MCF 10A (cell line): Measurements from ENCODE around the gene ELK4. TPM values are rescaled to one million over a fixed set of nuclear protein-coding genes. Genes with fewer than 3 reads are reported as not detected.

Experiments used
- BruUV-seq: library from RNA; stranded (reverse); fragments of 400-500 nt; replicated peaks from 2 replicates; lab custom pipeline; 2021; lab: Mats Ljungman, UMichigan
- CTCF ChIA-PET: fragments of 300-600 bp; sonication (Branson Sonifier 250); formaldehyde crosslinking; extraction: SDS; loops from one replicate; lab custom pipeline; 2021; ENCODE audit warnings: antibody characterized with exemption, inconsistent platforms; lab: Yijun Ruan, JAX
- POLR2A ChIA-PET: fragments of 300-600, 350-650 bp; sonication (Branson Sonifier 250); formaldehyde crosslinking; extraction: SDS; loops from one replicate; lab custom pipeline; 2020; ENCODE audit warnings: antibody characterized with exemption, inconsistent platforms; lab: Yijun Ruan, JAX
- DNase-seq: peaks from one replicate; pipeline ENCODE4 v3.0.0-alpha.2; 2018; ENCODE audit not compliant: unreplicated experiment
- H3K27ac Mint-ChIP-seq: one replicate; pipeline ENCODE4 v1.8.0; 2022; ENCODE audit warnings: mild to moderate bottlenecking, low read depth, mixed read lengths; ENCODE audit not compliant: unreplicated experiment
- H3K27me3 Mint-ChIP-seq: one replicate; pipeline ENCODE4 v1.8.0; 2022; ENCODE audit warnings: mixed read lengths; ENCODE audit not compliant: insufficient read depth, unreplicated experiment
- H3K36me3 Mint-ChIP-seq: one replicate; pipeline ENCODE4 v1.8.0; 2022; ENCODE audit warnings: mild to moderate bottlenecking, moderate library complexity, mixed read lengths; ENCODE audit not compliant: insufficient read depth, unreplicated experiment
- H3K4me1 Mint-ChIP-seq: one replicate; pipeline ENCODE4 v1.8.0; 2022; ENCODE audit warnings: mixed read lengths; ENCODE audit not compliant: insufficient read depth, unreplicated experiment
- H3K4me3 Mint-ChIP-seq: one replicate; pipeline ENCODE4 v1.8.0; 2022; ENCODE audit warnings: mild to moderate bottlenecking, moderate library complexity, mixed read lengths; ENCODE audit not compliant: unreplicated experiment
- H3K9me3 Mint-ChIP-seq: one replicate; pipeline ENCODE4 v1.8.0; 2022; ENCODE audit warnings: mixed read lengths; ENCODE audit not compliant: unreplicated experiment
- intact Hi-C: fragments of 100-400 bp; cut with micrococcal nuclease; formaldehyde crosslinking; loops from 2 replicates; pipeline ENCODE4 v1.14.1; 2022
- total RNA-seq: library from RNA; stranded (reverse); gene quantifications from 2 replicates; pipeline ENCODE4 v1.2.3, GENCODE V29; 2022
- TF ChIP-seq, protein P1 (sequence below): fragments of 200-600 bp; IDR thresholded peaks from one replicate; pipeline ENCODE4 v1.8.0; 2022; ENCODE audit warnings: antibody characterized with exemption, mild to moderate bottlenecking; ENCODE audit not compliant: unreplicated experiment

ELK4 gene
- total RNA-seq, 1 experiment from 2014 or later = 101 TPM

- ChIA-PET CTCF (interaction anchor here (0.6 to 13.9 kb wide), 10 partner anchors 13 to 385 kb away, joined by 3 to 918 read pairs (median 22); no protein-coding TSS in a partner anchor), POLR2A (interaction anchor here (7.9 kb wide), 1 partner anchor 49 kb away, joined by 88 read pairs; no protein-coding TSS in a partner anchor)
- TF ChIP-seq, protein P1, sequence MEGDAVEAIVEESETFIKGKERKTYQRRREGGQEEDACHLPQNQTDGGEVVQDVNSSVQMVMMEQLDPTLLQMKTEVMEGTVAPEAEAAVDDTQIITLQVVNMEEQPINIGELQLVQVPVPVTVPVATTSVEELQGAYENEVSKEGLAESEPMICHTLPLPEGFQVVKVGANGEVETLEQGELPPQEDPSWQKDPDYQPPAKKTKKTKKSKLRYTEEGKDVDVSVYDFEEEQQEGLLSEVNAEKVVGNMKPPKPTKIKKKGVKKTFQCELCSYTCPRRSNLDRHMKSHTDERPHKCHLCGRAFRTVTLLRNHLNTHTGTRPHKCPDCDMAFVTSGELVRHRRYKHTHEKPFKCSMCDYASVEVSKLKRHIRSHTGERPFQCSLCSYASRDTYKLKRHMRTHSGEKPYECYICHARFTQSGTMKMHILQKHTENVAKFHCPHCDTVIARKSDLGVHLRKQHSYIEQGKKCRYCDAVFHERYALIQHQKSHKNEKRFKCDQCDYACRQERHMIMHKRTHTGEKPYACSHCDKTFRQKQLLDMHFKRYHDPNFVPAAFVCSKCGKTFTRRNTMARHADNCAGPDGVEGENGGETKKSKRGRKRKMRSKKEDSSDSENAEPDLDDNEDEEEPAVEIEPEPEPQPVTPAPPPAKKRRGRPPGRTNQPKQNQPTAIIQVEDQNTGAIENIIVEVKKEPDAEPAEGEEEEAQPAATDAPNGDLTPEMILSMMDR = no peak
- intact Hi-C loops = no loop called here
- Mint-ChIP-seq H3K4me3 (no peak overlapping the region), H3K27me3 (no peaks in the 10 kb centered on the region), H3K27ac (no peak overlapping the region), H3K9me3 (no peaks in the 10 kb centered on the region), H3K36me3 (peaks cover 7% of the 10 kb centered on the region), H3K4me1 (peaks cover 9% of the 10 kb centered on the region)
- no peak for DNase-seq
- BruUV-seq = no TSS peak
Measured at GRCh38 chr1:205662135-205662738, 30.4 kb upstream of the ELK4 start.

DNA sequence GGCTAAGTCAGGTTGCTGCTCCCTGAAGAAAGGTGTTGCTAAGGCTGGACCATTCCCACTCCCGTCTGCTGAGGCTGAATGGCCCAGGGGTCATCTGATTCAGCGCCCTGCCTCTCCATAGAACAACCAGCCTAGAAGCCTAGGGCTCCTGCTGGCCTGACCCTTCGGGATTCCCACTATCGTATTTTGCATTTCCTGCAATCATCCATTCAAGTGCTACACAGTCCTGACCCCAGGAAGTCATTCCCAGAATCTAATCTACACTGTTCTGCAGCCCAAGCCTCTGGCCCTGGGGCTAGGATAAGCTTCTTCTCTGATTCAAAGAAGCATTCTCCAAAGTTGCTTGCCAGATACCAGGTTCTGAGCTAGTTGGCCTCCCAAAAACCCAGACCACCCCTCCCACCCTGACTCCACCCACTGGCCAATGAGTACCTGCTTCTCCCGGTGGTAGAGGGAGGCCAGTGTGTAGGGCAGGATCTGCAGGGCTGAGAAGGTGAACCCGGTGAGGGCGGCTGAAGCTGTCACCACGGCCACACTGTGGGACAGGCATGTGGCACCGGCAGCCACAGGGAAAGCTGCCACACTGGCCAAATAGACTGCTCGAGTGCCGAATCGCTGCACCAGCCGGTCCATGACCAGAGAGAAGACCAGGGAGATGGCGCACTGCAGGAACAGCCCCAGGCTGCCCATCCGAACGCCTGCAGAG is 29.8 kb upstream of the ELK4 start:
- H3K4me1 Mint-ChIP-seq = peaks cover 9% of the 10 kb centered on the region
- H3K27me3 Mint-ChIP-seq = no peaks in the 10 kb centered on the region
- ChIA-PET POLR2A (interaction anchor here (1.5 to 8.5 kb wide), 4 partner anchors 40 to 76 kb away, joined by 3 to 203 read pairs (median 46); no protein-coding TSS in a partner anchor), CTCF (interaction anchor here (0.6 to 13.9 kb wide), 11 partner anchors 8 to 299 kb away, joined by 3 to 918 read pairs (median 58); no protein-coding TSS in a partner anchor)
- peaks cover 7% of the 10 kb centered on the region for H3K36me3 Mint-ChIP-seq
- no peak overlapping the region for H3K27ac Mint-ChIP-seq
- intact Hi-C loops = no loop called here
- TF ChIP-seq, protein P1 = no peak
- H3K4me3 Mint-ChIP-seq = no peak overlapping the region
- no peak for DNase-seq
- no TSS peak for BruUV-seq
- H3K9me3 Mint-ChIP-seq = no peaks in the 10 kb centered on the region

GRCh38 chr1:205660361-205660760 is 28.6 kb upstream of the ELK4 start:
- ChIA-PET CTCF (interaction anchor here (0.6 to 13.9 kb wide), 37 partner anchors 9 to 1016 kb away, joined by 3 to 918 read pairs (median 23); partner anchors contain the start of genes ELK4 and SLC45A3), POLR2A (interaction anchor here (0.8 to 8.5 kb wide), 9 partner anchors 15 to 79 kb away, joined by 3 to 203 read pairs (median 11); partner anchors contain the start of gene ELK4)
- Mint-ChIP-seq H3K27me3 (no peaks in the 10 kb centered on the region), H3K4me1 (peaks cover 9% of the 10 kb centered on the region), H3K36me3 (peaks cover 4% of the 10 kb centered on the region), H3K9me3 (no peaks in the 10 kb centered on the region), H3K27ac (no peak overlapping the region), H3K4me3 (no peak overlapping the region)
- TF ChIP-seq, protein P1 = no peak
- no peak for DNase-seq
- intact Hi-C loops = no loop called here
- BruUV-seq = no TSS peak
